T-helper 1 cell treated with Interleukin-12 subunit alpha and Interleukin-12 subunit beta and Interleukin-4 antibody, amounts not matched to agents 30 ng/mL and 1 ng/mL, for 36 hours (primary cell): ENCODE measurements around the gene ITPR3. TPM values are rescaled to one million over a fixed set of nuclear protein-coding genes. Genes with fewer than 3 reads are reported as not detected.

Source experiments
- intact Hi-C: fragments of 100-400 bp; cut with micrococcal nuclease; formaldehyde crosslinking; loops from one replicate; pipeline ENCODE4 v1.15.1; 2024
- total RNA-seq: library from RNA; stranded (reverse); gene quantifications from 2 replicates; pipeline ENCODE4 v1.2.3, GENCODE V29; 2022

Gene ITPR3
- total RNA-seq, 1 donor from 2014 or later: 46.9 TPM

DNA sequence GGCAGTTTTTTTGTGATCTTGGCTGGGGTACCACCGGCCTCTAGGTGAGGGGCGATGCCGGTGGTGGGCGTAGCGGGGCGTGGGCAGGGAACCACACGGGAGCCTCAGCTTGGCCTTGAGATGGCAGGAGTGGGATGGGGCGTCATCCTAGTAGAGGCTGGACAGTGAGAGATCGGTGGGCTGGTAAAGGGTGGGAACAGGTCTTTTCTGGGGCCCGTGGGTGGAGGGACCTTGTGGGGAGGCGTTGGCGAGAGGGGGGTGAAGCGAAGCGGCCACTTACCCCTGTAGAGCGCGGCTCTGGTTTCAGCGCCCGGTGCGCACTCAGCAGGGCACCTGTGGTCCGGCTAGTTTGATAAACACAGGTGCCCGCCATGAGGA, 12.0 kb downstream of the ITPR3 start:
- intact Hi-C loops: loop anchor here (1.0 kb wide), 1 partner anchor 12 kb away; the partner anchor contains the start of gene ITPR3

DNA sequence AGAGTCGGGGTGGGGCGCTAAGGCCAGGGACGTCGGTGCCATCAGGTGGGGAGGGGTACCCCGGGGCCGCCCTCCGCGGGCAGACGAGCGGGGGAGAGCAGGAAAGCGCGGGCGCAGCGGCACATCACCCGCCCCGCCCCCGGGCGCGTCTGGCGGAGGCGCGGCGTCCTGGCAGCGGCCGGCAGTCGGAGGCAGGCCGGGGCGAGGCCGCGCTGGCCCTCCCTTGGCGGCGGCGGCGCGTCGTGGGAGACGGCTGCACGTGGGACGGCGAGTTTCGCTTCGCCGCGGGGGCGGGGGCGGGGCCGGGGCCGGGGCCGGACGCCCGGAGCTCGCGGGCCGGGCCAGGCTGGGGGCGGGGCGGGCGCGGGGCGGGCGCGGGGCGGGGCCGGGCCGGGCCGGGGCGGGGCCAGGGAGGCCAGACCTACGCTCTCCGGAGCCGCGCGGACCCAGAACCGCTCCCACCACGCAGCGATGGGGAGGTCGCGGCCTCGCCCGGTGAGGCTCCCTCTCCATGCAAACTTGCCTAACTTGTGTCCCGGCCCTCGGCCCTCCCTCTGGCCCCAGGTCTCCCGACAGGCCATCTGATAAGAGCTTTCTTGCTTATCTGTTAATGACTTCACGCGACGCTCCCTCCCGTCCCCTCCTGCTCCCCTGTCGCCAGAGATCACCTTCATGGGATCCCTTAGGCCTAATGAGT, 12.5 kb downstream of the ITPR3 start:
- intact Hi-C loops: loop anchor here (1.0 kb wide), 2 partner anchors 12 to 78 kb away; partner anchors contain the start of genes ITPR3 and UQCC2

DNA sequence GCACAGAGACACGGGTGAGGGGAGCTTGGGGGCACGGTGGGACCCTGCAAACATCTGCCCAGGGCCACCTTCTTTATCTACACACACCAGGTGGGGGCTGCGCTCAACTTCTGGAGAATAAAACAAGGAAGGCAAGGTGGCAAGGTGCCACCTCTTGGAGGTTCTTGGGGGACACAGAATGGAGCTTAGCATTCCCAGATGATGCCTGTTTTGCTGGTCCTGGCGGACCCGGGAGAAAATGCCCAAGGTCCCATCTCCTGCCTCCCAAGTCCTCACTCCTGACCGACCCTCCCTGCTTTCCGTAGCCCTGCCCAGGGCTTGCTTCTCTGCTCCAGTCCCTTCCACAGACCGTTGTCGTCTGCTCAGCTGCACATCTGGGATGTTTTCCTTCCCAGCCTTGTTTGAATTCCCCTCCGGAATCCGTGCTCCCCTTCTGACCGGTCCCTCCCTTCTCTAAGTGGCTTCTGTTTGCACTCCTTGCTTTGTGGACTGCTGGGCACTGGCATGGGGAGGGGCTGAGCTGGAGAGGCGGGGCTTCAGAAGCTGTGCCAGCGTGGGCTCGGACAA, 13.1 kb downstream of the ITPR3 start:
- intact Hi-C loops: loop anchor here (1.0 kb wide), 1 partner anchor 77 kb away; the partner anchor contains the start of gene UQCC2

DNA sequence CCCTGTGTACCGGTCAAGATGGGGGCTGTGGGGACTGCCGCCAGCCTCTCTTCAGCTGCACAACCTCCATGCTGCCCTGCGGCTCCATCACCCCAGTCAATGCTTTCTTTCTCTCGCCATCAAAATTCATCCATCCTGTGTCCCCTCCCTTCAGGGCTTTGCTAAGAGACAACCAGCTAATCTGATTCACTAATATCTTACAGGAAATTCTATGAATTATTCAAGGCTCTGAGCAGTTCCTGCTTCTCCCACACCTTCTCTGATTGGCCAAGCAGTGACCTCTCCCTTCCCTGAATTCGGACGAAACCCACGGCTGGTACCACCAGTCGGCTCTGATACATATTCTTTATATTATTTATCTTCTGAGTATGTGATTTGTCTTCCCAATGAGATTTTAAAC, 13.8 kb downstream of the ITPR3 start:
- intact Hi-C loops: loop anchor here (1.0 kb wide), 1 partner anchor 76 kb away; the partner anchor contains the start of gene UQCC2

DNA sequence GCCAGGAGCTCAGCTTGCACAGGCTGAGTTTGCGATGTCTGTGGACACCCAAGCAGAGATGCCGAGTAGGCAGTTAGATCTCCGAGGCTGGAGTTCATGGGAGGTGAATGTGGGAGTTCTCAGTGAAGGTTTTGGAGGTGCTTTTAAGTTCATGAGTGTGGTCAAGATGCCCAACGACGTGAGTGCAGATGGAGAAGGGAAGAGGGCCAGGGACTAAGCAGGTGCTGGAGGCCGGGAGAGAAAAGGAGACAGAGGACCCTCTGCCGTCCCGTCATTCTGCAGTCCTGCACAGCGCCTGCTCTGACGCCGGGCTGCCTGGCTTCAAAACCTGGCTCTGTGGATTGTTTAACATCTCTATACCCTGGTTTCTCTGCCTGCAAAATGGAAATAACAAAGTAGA, 15.5 kb downstream of the ITPR3 start:
- intact Hi-C loops: no loop called here

DNA sequence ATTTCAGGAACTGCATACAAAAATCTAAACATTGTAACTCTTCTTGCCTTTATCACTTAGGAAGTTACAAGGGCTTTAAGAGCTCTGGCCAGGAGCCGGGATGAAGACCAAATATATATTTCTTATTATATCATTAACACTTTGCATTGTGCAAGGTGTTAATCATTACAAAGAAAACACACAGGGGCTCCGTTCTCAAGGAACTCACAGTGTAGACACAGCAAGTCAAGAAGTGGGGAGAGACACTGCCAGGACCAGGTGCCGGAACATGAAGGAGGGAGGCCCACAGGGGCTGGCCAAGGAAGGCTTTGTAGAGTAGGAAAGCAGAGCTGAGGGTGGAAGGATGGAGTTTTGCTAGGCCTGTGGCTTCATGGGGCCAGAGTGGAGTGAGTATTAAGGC, 17.4 kb downstream of the ITPR3 start:
- intact Hi-C loops: no loop called here

DNA sequence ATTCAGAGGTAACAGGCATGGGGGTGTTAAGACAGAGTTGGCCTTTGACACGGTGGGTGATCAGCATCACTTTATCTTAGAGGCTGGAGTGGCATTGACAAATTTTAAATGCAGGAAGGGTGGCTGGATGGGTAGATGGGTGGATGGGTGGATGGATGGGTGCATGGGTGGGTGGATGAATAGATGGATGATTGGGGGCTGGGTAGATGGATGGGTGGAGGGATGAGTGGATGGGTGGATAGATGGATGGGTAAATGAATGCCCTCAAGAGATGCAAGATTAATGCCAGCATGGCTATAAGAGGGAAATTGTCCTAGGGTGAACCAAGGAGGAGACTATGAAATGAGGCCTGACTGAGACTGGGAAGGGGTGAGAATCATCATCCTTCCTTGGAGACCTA, 18.4 kb downstream of the ITPR3 start:
- intact Hi-C loops: no loop called here

DNA sequence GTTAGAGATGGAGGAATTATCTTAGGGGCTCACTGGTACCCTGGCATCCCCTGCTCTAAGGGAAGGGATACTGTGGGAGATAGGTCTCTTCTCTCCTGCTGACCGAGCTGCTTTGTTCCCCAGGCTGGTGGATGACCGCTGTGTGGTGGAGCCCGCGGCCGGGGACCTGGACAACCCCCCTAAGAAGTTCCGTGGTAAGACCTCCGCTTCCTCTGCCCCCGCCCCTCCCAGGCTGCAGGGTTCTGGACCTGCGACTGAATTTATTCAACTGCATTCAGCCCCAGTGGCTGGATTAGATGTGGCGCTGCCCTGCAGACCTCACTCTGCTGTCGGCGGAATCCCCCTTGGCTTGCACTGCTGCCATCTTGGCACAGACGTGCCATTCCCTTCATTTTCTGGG, 19.2 kb downstream of the ITPR3 start:
- intact Hi-C loops: no loop called here

DNA sequence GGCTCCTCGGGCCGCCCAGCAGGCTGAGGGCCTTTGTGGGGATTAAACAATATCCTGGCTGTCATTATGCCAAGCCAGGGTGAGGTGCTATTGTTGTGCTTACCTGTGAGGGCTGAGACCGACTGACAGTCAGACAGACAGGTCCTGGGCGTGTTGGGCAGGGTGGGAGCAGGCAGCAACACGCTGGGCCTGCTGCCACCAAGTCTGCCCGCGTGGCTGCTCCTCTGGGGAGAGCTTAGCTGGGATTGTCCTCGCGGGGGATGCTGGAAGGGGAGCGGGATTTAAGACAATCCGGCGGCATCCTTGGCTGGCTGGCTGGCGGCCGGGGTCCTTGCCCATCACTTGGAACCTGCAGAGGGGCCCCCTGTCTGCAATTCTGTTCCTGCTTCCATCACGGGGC, 20.0 kb downstream of the ITPR3 start:
- intact Hi-C loops: no loop called here

DNA sequence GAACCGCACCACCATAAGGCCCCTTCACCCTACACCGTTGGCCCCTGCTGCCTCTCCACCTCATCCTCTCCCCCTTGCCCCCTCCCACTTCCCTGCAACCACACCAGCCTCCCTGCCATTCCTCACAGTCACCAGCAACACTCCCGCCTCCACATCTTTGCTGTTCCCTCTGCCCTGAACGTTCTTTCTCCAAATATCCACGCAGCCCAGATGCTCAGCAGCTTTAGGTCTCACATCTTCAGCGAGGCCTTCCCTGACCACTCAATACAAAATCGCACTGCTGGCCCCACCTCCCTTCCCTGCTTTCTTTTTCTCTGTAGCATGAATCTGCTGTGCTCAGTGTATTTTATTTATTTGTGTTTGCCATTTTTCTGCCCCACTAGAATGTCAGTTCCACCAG, 20.5 kb downstream of the ITPR3 start:
- intact Hi-C loops: no loop called here

DNA sequence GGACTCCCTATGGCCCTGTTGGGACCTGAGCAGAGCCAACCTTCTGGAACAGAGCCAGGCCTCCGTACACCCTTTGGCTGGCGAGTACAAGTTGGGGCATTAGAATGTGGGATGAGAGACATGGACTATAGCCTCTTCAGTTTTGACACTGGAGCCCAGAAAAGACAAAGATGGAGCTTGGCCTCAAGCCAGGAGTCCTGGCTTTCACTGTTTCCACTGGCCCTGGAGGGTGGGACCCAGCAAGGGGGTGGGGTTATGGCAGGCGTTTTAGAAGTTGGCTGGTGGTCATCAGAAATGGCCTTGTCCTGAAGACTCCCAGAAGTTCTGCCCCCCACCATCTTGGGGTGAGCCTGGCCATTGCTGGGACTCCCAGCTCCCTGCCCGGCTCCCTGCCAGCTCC, 21.8 kb downstream of the ITPR3 start:
- intact Hi-C loops: no loop called here

DNA sequence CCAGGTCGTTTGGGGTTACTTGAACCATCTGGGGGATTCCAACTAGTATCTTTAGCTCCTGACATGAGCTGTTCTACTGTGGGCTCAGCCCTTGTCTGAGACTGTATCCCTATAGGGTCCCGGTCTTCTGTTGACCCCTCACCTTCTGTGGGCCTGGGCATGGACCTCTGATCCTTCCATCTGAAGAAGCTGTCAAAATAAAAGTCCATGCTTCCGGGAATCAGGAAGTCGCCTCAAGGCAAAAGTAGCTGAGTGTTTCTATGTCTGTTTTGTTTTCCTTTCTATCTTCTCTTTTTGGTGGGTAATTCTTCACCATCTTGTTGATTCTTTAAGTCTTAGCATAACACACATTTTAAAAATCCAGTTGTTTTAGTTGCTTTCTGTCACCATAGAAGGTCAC, 30.3 kb downstream of the ITPR3 start:
- intact Hi-C loops: no loop called here

DNA sequence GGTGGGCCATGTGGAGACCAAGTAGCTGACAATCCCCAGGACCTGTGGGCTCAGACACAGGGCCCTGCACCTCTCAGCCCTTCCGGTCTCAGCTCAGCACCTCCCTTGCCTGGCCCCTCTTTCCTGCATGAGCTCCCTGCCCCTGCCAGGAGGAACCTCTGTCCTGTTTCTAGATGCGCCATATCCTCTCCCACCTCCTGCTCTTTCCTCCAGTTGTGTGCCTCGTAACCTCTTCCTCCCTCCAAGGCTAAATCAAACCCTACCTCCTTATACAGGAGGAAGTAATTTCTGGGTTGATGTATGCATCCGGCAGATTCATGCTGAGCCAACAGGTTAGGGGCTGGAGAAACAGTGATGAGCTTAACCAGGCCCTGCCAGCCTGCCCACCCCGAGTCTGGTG, 30.9 kb downstream of the ITPR3 start:
- intact Hi-C loops: no loop called here

DNA sequence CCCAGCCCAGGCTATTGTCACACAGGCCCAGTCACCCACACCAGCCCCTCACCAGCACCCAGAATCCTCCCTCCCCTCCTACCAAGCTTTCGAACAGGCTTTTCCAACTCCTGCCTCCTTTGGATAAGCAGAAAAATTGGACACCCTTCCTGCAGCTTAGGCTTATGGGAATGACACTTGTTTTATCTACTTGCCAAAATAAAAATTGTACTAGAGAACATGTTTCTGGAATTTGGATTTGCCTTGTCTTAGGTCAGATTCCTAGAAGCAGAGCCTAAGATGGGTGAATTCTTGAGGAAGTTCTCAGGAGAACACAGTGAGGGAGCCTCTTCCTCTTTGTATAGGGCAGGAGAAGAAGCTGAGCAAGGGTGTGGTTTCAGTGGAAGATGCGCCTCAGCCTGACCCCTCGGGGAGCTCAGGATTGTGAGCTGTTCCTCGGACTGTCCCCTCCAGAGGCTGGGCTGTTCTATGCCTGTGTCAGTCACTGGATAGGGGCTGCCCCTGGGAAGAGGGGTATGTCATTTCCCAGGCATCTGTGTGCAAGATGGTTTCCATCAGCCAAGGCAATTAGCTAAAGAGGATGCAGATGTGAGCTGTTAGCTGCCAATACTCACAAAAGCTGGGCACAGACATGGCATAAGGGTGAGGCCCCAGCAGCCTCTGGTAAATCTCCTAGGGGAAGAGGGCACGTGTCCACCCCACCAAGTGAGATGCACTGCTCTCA, 33.9 kb downstream of the ITPR3 start:
- intact Hi-C loops: no loop called here

DNA sequence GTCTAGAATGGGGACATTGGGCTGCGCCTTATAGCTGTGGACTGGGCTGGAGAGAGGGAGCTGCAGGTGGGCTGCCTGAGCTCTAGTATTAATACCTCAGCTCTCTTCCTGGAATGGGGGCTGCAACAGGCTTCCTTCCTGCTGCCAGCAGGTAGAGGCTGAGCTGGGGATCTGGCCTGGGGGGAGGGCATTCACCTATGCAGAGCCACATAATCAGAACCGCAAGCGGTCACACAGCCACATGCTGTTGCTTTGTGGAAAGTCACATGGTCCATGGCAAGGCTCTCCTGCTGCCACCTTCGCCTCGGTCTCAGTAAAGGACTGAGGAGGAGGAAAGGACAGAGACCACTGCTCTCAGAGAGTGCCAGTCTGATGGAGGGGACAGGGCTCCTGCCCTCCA, 35.7 kb downstream of the ITPR3 start:
- intact Hi-C loops: no loop called here

DNA sequence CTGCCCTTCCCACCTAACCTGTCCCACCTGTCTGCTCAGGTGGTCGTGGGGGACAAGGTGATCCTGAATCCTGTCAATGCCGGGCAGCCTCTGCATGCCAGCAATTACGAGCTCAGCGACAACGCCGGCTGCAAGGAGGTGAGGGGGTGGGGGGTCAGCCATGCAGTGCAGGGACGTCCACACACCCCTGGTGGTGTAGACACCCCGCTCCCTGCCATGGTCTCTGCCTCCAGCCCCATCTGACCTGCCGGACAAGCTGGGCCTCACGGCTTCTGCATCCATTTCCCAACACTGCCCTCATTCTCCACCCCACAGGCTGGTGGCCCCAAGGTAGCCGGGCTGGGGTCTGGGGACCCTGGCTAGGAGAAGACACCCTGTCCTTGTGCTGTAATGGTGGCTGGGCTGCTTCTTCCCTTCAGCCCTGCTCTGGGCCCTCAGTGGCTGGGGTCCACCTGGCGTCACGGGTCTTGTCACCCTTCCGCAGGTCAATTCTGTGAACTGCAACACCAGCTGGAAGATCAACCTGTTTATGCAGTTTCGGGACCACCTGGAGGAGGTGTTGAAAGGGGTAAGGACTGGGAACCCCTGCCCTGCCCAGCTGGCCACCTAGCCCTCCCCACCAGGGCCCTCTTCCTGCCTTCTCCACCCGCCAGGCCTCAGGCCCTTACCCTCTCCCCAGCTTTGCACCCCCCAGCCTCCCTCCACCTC, 38.0 kb downstream of the ITPR3 start:
- intact Hi-C loops: no loop called here

DNA sequence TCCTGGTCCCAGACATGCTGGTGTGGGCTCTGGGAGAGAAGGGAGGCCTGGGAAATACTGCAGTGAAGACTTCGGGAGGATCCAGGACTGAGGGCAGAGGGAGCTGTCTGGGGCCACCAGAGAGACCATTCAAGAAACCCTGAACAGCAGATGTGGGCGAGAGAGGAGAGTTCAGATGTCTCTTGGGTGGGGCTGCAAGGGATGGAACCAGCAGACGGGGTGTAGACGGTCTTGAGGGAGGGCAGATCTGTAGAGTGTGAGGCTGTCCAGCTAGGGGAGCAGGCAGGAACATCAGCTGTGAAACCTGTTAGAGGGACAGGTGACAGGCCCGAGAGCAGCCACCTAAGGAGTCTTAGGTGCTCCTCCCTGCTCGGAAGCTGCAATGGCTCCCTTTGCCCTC, 38.9 kb downstream of the ITPR3 start:
- intact Hi-C loops: no loop called here

DNA sequence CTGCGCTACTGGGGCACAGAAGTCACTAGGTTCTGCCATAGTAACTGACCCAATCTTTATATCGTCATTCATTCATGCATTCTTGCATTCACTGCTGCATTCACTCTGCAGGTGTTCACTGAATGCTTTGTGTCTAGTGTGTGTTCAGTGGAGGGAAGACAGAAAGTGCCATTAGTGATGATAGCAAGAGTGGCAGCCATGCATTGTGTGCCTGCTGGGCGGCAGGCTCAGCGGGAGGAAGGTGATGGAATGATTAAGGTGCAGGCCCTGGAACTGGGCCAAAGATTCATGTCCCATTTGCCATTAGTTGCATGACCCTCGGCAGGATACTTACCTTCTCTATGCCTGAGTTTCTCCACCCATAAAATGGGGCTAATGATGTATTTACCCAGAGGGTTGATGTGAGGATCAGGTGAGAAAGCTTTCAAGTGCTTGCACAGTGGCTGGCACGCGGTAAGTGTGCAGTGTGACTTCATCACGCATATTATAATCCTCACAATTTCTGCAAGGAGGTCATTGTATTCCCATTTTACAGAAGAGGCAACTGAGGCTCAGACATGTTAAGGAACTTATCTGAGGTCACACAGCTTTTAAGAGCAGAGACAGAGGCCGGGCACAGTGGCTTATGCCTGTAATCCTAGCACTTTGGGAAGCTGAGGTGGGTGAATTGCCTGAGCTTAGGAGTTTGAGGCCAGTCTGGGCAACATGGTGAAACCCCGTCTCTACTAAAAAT, 40.1 kb downstream of the ITPR3 start:
- intact Hi-C loops: no loop called here

DNA sequence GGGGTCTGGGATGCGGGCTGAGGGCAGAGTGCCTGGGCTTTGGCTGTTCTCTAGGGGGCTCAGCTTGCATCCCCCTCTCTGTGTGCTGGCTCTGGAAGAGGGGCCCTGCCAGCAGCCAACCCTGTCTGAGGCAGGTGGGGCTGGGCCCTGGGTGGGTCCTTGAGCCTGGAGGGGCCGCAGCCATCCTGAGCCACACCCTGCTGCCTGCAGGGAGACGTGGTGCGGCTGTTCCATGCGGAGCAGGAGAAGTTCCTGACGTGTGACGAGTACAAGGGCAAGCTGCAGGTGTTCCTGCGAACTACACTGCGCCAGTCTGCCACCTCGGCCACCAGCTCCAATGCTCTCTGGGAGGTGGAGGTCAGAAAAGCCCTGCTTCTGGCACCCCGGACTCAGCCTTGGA, 41.2 kb downstream of the ITPR3 start:
- intact Hi-C loops: no loop called here

DNA sequence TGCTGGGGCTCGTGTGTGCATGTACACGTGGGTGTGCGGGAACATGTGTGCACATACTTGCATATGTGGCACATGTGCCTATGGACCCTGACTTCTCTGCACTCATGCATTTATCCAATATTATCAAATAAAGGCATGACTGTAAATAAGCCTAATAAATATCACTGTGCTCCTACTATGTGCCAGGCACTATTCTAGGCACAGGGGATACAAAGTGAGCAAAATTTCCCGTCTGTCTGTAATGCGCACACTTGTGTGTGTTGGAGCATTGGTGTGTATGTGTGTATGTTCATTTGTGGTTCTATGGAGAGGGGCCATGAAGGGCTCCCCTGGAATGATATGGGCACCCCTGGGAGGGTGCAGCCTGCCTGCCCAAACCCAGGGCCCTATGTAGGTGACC, 41.9 kb downstream of the ITPR3 start:
- intact Hi-C loops: no loop called here

DNA sequence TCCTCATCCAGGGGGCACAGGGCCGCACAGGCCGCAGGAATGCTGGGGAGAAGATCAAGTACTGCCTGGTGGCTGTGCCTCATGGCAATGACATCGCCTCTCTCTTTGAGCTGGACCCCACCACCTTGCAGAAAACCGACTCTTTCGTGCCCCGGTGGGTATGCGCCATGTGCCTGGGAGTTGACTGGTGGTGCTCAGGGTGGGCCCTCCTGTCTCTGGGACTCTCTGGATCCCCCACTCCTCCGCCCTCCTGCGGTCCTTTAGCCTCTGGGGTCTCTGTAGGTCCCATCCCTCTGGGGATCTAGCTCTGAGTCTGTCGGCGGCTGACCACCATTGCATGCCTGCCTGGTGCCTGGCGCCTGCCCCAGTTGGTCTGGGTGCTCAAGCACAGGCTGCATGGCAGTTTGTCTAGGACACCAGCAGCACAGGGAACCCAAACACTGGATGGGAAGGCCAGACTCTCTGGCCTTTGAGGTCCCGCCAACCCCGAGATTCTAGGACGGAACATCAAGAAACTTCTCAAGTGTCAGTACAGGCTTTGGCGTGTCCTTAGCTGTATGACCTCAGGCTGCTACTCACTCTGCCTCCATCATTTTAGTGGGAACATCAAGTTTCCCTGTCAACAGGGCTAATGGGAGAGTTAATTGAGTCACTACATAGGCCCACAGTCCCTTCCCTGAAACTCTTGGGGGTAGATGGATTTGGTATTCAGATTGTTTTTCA, 42.8 kb downstream of the ITPR3 start:
- intact Hi-C loops: no loop called here
